Measurements from ENCODE around the gene FEV.

DNA sequence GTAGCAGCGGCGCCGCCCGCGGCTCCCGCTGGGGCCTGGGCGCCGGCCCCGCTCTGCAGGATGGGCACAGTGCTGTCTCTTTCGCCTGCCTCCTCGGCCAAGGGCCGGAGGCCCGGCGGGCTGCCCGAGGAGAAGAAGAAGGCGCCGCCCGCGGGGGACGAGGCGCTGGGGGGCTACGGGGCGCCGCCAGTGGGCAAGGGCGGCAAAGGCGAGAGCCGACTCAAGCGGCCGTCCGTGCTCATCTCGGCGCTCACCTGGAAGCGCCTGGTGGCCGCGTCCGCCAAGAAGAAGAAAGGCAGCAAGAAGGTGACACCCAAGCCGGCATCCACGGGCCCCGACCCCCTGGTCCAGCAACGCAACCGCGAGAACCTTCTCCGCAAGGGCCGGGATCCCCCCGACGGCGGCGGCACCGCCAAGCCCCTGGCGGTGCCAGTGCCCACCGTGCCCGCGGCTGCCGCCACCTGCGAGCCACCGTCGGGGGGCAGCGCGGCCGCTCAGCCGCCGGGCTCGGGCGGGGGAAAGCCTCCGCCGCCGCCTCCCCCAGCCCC is 25.1 kb downstream of the FEV start:
- TF ChIP-seq, protein P1, sequence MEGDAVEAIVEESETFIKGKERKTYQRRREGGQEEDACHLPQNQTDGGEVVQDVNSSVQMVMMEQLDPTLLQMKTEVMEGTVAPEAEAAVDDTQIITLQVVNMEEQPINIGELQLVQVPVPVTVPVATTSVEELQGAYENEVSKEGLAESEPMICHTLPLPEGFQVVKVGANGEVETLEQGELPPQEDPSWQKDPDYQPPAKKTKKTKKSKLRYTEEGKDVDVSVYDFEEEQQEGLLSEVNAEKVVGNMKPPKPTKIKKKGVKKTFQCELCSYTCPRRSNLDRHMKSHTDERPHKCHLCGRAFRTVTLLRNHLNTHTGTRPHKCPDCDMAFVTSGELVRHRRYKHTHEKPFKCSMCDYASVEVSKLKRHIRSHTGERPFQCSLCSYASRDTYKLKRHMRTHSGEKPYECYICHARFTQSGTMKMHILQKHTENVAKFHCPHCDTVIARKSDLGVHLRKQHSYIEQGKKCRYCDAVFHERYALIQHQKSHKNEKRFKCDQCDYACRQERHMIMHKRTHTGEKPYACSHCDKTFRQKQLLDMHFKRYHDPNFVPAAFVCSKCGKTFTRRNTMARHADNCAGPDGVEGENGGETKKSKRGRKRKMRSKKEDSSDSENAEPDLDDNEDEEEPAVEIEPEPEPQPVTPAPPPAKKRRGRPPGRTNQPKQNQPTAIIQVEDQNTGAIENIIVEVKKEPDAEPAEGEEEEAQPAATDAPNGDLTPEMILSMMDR (IDR thresholded peaks at IDR 0.05 in 8 of 11, conservative IDR thresholded peaks at IDR 0.05 in 3 of 11) = no peak
- TF ChIP-seq POLR2A (IDR thresholded peaks at IDR 0.05) = no peak
